Neural cell (in vitro differentiated cells): ENCODE results near the gene JMJD6. TPM values are rescaled to one million over a fixed set of nuclear protein-coding genes. Genes with fewer than 3 reads are reported as not detected.
"Not testable (repeated sequence)": the region's sequence is repeated elsewhere in the genome, so short reads cannot be mapped to it uniquely, and the experiment has no call there.

Experiments used
- H2AFZ ChIP-seq: fragments of 200-600, 300-800 bp; sonication (generic), shearing (Covaris generic); 2 replicates; pipeline ENCODE4 v1.6.0; 2014; ENCODE audit warnings: low read depth, mild to moderate bottlenecking, antibody characterized with exemption, low read length, moderate library complexity
- H3F3A ChIP-seq: fragments of 200-600 bp; shearing (Covaris generic); 2 replicates; pipeline ENCODE4 v1.6.1; 2016; ENCODE audit warnings: mild to moderate bottlenecking, moderate library complexity, mixed read lengths, antibody characterized with exemption, low read length; ENCODE audit not compliant: insufficient read depth, poor library complexity, severe bottlenecking
- H3K27ac ChIP-seq: fragments of 200-600, 300-800 bp; sonication (generic), shearing (Covaris generic); 2 replicates; pipeline ENCODE4 v1.5.1; 2014; ENCODE audit warnings: mild to moderate bottlenecking, low read length, moderate library complexity
- H3K27me3 ChIP-seq: fragments of 300-800, 200-600 bp; sonication (generic), shearing (Covaris generic); 2 replicates; pipeline ENCODE4 v1.6.0; 2014; ENCODE audit warnings: mild to moderate bottlenecking, low read depth, low read length, moderate library complexity; ENCODE audit not compliant: insufficient read depth
- H3K36me3 ChIP-seq: fragments of 300-800, 200-600 bp; sonication (generic), shearing (Covaris generic); 2 replicates; pipeline ENCODE4 v1.5.1; 2014; ENCODE audit warnings: mild to moderate bottlenecking, antibody characterized with exemption, low read length, moderate library complexity; ENCODE audit not compliant: insufficient read depth
- H3K4me2 ChIP-seq: fragments of 300-800, 200-600 bp; sonication (generic), shearing (Covaris generic); 2 replicates; pipeline ENCODE4 v1.6.0; 2014; ENCODE audit warnings: mild to moderate bottlenecking, low read length
- H3K4me3 ChIP-seq: fragments of 300-800, 200-600 bp; sonication (generic), shearing (Covaris generic); 2 replicates; pipeline ENCODE4 v1.5.1; 2014; ENCODE audit warnings: mild to moderate bottlenecking, low read length, moderate library complexity
- H3K79me2 ChIP-seq: fragments of 200-600 bp; shearing (Covaris generic); replicated peaks from 2 replicates; pipeline ENCODE4 v1.6.0; 2014; ENCODE audit warnings: mild to moderate bottlenecking, low read length, moderate library complexity; ENCODE audit not compliant: insufficient read depth
- H3K9ac ChIP-seq: fragments of 300-800, 200-600 bp; sonication (generic), shearing (Covaris generic); 2 replicates; pipeline ENCODE4 v1.6.1; 2016; ENCODE audit warnings: mild to moderate bottlenecking, low read length, mixed read lengths
- H3K9me2 ChIP-seq: fragments of 200-600 bp; shearing (Covaris generic); 2 replicates; pipeline ENCODE4 v1.6.1; 2016; ENCODE audit warnings: mild to moderate bottlenecking, low read length, mixed read lengths; ENCODE audit not compliant: insufficient read depth
- H3K9me3 ChIP-seq: fragments of 200-600, 300-800 bp; sonication (generic), shearing (Covaris generic); 2 replicates; pipeline ENCODE4 v1.6.1; 2016; ENCODE audit warnings: mild to moderate bottlenecking, mixed run types, low read length, moderate library complexity, mixed read lengths
- H4K20me1 ChIP-seq: fragments of 200-600 bp; shearing (Covaris generic); 2 replicates; pipeline ENCODE4 v1.6.1; 2016; ENCODE audit warnings: mild to moderate bottlenecking, mixed run types; ENCODE audit not compliant: insufficient read depth
- CTCF ChIP-seq: fragments of 450-650 bp; IDR thresholded peaks from 2 replicates; pipeline ENCODE4 v1.5.1; 2014; ENCODE audit warnings: antibody characterized with exemption, mild to moderate bottlenecking, moderate library complexity; ENCODE audit not compliant: poor library complexity, severe bottlenecking
- EP300 ChIP-seq: fragments of 450-650 bp; conservative IDR thresholded peaks from 2 replicates; pipeline ENCODE4 v1.6.1; 2014; ENCODE audit warnings: antibody characterized with exemption, mild to moderate bottlenecking, moderate library complexity; ENCODE audit not compliant: poor library complexity, severe bottlenecking
- EZH2 ChIP-seq: fragments of 200-600, 300-800 bp; shearing (Covaris generic), sonication (generic); IDR thresholded peaks from 2 replicates; pipeline ENCODE4 v1.6.1; 2014; ENCODE audit warnings: antibody characterized with exemption, low read length, borderline replicate concordance, mild to moderate bottlenecking; ENCODE audit not compliant: insufficient read depth, poor library complexity, severe bottlenecking
- MXI1 ChIP-seq: fragments of 450-650 bp; conservative IDR thresholded peaks from 2 replicates; pipeline ENCODE4 v1.6.1; 2014; ENCODE audit warnings: antibody characterized with exemption, mild to moderate bottlenecking; ENCODE audit not compliant: poor library complexity, severe bottlenecking
- POLR2AphosphoS5 ChIP-seq: IDR thresholded peaks from 2 replicates; pipeline ENCODE4 v1.6.1; 2012
- RAD21 ChIP-seq: fragments of 450-650 bp; conservative IDR thresholded peaks from 2 replicates; pipeline ENCODE4 v1.6.1; 2014; ENCODE audit warnings: antibody characterized with exemption, mild to moderate bottlenecking, moderate library complexity
- REST ChIP-seq: IDR thresholded peaks from 2 replicates; pipeline ENCODE4 v1.6.1; 2012; ENCODE audit warnings: borderline replicate concordance
- SMC3 ChIP-seq: fragments of 450-650 bp; conservative IDR thresholded peaks from 2 replicates; pipeline ENCODE4 v1.6.1; 2014; ENCODE audit warnings: antibody characterized with exemption, mild to moderate bottlenecking, moderate library complexity; ENCODE audit not compliant: poor library complexity
- TAF1 ChIP-seq: IDR thresholded peaks from 2 replicates; pipeline ENCODE4 v1.6.1; 2012; ENCODE audit warnings: low read depth
- polyA plus RNA-seq: library from polyadenylated mRNA; depleted of rRNA; stranded (reverse); fragments of >200 nt; gene quantifications from 2 replicates; pipeline ENCODE4 v1.2.3, GENCODE V29; 2014

Gene JMJD6
- polyA plus RNA-seq, 1 donor from 2014 or later: 21.7 TPM

GRCh38 chr17:76700270-76700616 is 26.2 kb downstream of the JMJD6 start:
- H4K20me1 ChIP-seq: no peaks in the 10 kb centered on the region
- no peaks in the 10 kb centered on the region for H3K9me2 ChIP-seq
- H3K9me3 ChIP-seq: no peaks in the 10 kb centered on the region
- no peaks in the 10 kb centered on the region for H3K36me3 ChIP-seq
- peaks cover 31% of the 10 kb centered on the region for H3K79me2 ChIP-seq
- no peaks in the 10 kb centered on the region for H3F3A ChIP-seq
- no peak overlapping the region for H3K4me3 ChIP-seq
- H3K9ac ChIP-seq: no peak overlapping the region
- TF ChIP-seq POLR2AphosphoS5 (no peak), RAD21 (no peak), REST (no peak), EZH2 (no peak), TAF1 (no peak), EP300 (no peak), MXI1 (no peak), CTCF (no peak), SMC3 (no peak)
- H3K27me3 ChIP-seq: no peaks in the 10 kb centered on the region
- no peak overlapping the region for H3K4me2 ChIP-seq
- H2AFZ ChIP-seq: no peak overlapping the region
- no peak overlapping the region for H3K27ac ChIP-seq

- peak overlapping the region; percentile 79 for H3K9ac ChIP-seq
- H3K9me2 ChIP-seq, H3F3A ChIP-seq, H2AFZ ChIP-seq, H3K9me3 ChIP-seq, H4K20me1 ChIP-seq, H3K4me3 ChIP-seq, H3K4me2 ChIP-seq, H3K36me3 ChIP-seq, H3K27me3 ChIP-seq: not testable (repeated sequence)
- peak overlapping the region; percentile 97 for H3K27ac ChIP-seq
- peaks cover 24% of the 10 kb centered on the region for H3K79me2 ChIP-seq
Measured at GRCh38 chr17:76698466-76698977, 27.9 kb downstream of the JMJD6 start.
